K562 (cell line): ENCODE results near the gene SLC34A3. TPM values are rescaled to one million over a fixed set of nuclear protein-coding genes. Genes with fewer than 3 reads are reported as not detected.

Experiments used
- ATAC-seq: fragments of 200-7000 bp; cut with Tn5 transposase; 3 replicates; pipeline ENCODE4 v1.9.1; 2020; ENCODE audit warnings: moderate library complexity
- BruUV-seq: library from RNA; stranded (reverse); fragments of 400-500 nt; replicated peaks from 2 replicates; lab custom pipeline; 2021; lab: Mats Ljungman, UMichigan
- CTCF ChIA-PET: fragments of 300-600 bp; formaldehyde crosslinking; extraction: SDS; loops from one replicate; lab custom pipeline; 2021; ENCODE audit warnings: low intra/inter-chr PET ratio; lab: Yijun Ruan, JAX
- POLR2A ChIA-PET: fragments of 300-600, 350-650 bp; sonication (Branson Sonifier 250); formaldehyde crosslinking; extraction: SDS; loops from one replicate; lab custom pipeline; 2021; ENCODE audit warnings: antibody characterized with exemption, inconsistent platforms; lab: Yijun Ruan, JAX
- DNase-seq, 4 experiments: peaks; one replicate each; pipeline versions ENCODE4 v3.0.0 to v3.0.0-alpha.2; 2011 to 2018; ENCODE audit warnings: low spot score in 3 of 4, mixed read lengths in 3 of 4; ENCODE audit errors: extremely low read depth in 1 of 4
- FAIRE-seq: peaks from 2 replicates; lab custom pipeline; 2011; peaks lifted over from hg19 to GRCh38; lab: Jason Lieb, UNC
- H2AFZ ChIP-seq: 2 replicates; pipeline ENCODE4 v1.6.0; 2011; ENCODE audit warnings: low read depth, low read length, control low read depth, inconsistent platforms
- H3K27ac ChIP-seq: fragments of 200-600 bp; 3 replicates; pipeline ENCODE4 v1.8.0; 2011; ENCODE audit warnings: low read depth, mild to moderate bottlenecking, control low read depth, inconsistent platforms, low read length, moderate library complexity, mixed read lengths; ENCODE audit errors: extremely low read depth
- H3K27me3 ChIP-seq, 2 experiments: fragments of 300-600 bp in 1 of 2; 2 replicates in 1 of 2; 3 replicates in 1 of 2; pipeline versions ENCODE4 v1.6.0 to v1.8.0; 2011; ENCODE audit warnings: inconsistent platforms in 2 of 2, low read length in 2 of 2, mild to moderate bottlenecking in 1 of 2, mixed read lengths in 1 of 2, moderate library complexity in 1 of 2; ENCODE audit not compliant: control insufficient read depth in 2 of 2, insufficient read depth in 2 of 2
- H3K36me3 ChIP-seq: fragments of 300-600 bp; 3 replicates; pipeline ENCODE4 v1.8.0; 2011; ENCODE audit warnings: mild to moderate bottlenecking, low read length, inconsistent platforms; ENCODE audit not compliant: control insufficient read depth, insufficient read depth
- H3K4me1 ChIP-seq, 2 experiments: fragments of 200-600 bp in 1 of 2; replicated peaks in 1 of 2; 2 replicates in 1 of 2; 3 replicates in 1 of 2; pipeline versions ENCODE4 v1.5.1 to v1.8.0; 2011; ENCODE audit warnings: inconsistent platforms in 2 of 2, low read length in 2 of 2, mild to moderate bottlenecking in 1 of 2, mixed read lengths in 1 of 2, moderate library complexity in 1 of 2; ENCODE audit not compliant: control insufficient read depth in 2 of 2, insufficient read depth in 2 of 2
- H3K4me2 ChIP-seq: 2 replicates; pipeline ENCODE4 v1.6.1; 2011; ENCODE audit warnings: low read length, control low read depth, inconsistent platforms, mixed read lengths; ENCODE audit not compliant: insufficient read depth
- H3K4me3 ChIP-seq: fragments of 200-600 bp; sonication (generic), shearing (Covaris generic); 2 replicates; pipeline ENCODE4 v1.5.1; 2016; ENCODE audit warnings: control low read depth, inconsistent platforms
- H3K79me2 ChIP-seq: fragments of 200-600 bp; 3 replicates; pipeline ENCODE4 v1.8.0; 2011; ENCODE audit warnings: low read length, inconsistent platforms; ENCODE audit not compliant: control insufficient read depth, insufficient read depth
- H3K9ac ChIP-seq, 2 experiments: 2 replicates each; pipeline versions ENCODE4 v1.6.0 to v1.6.1; 2011; ENCODE audit warnings: low read depth in 2 of 2, low read length in 2 of 2, control low read depth in 1 of 2, inconsistent platforms in 1 of 2, mild to moderate bottlenecking in 1 of 2, mixed read lengths in 1 of 2; ENCODE audit not compliant: insufficient read depth in 1 of 2
- H3K9me1 ChIP-seq: one replicate; pipeline ENCODE4 v1.6.0; 2011; ENCODE audit warnings: inconsistent platforms, mild to moderate bottlenecking, low read length, moderate library complexity; ENCODE audit not compliant: control insufficient read depth, insufficient read depth
- H3K9me3 ChIP-seq: replicated peaks from 2 replicates; pipeline ENCODE4 v1.5.1; 2011; ENCODE audit warnings: low read depth, low read length, inconsistent platforms; ENCODE audit not compliant: control insufficient read depth, insufficient read depth
- H4K20me1 ChIP-seq: replicated peaks from 2 replicates; pipeline ENCODE4 v1.6.1; 2011; ENCODE audit warnings: low read length, inconsistent platforms, mixed read lengths; ENCODE audit not compliant: control insufficient read depth, insufficient read depth
- DACH1 ChIP-seq: fragments of 450-650 bp; IDR thresholded peaks from 2 replicates; pipeline ENCODE4 v1.6.1; 2018; ENCODE audit not compliant: partially characterized antibody
- DMBX1 ChIP-seq: fragments of 250-450 bp; sonication (Bioruptor Pico); IDR thresholded peaks from 2 replicates; pipeline ENCODE4 v1.8.0; 2022; ENCODE audit warnings: inconsistent platforms, mild to moderate bottlenecking, moderate library complexity, borderline replicate concordance
- POLR2G ChIP-seq: fragments of 200-400 bp; formaldehyde crosslinking; IDR thresholded peaks from 2 replicates; pipeline ENCODE4 v1.6.1; 2017; ENCODE audit warnings: low read depth, mild to moderate bottlenecking, antibody characterized with exemption, low read length, moderate library complexity
- RBFOX2 ChIP-seq: fragments of 200-400 bp; formaldehyde crosslinking; IDR thresholded peaks from 2 replicates; pipeline ENCODE4 v1.6.1; 2017; ENCODE audit warnings: low read depth, mild to moderate bottlenecking, low read length, moderate library complexity
- WGBS: fragments of 100-300 bp; shearing (Covaris generic); methylation state at CpG from one replicate; pipeline ENCODE4 v1.1.6; 2016; ENCODE audit warnings: low coverage, mixed read lengths; ENCODE audit not compliant: insufficient coverage; ENCODE audit errors: missing lambda C conversion rate; 5-methylcytosine and 5-hydroxymethylcytosine counted together
- in situ Hi-C: fragments of 300-500 bp; cut with MboI; formaldehyde crosslinking; loops from 4 replicates; pipeline ENCODE4 v1.15.0; 2018; ENCODE audit warnings: inconsistent platforms, mixed read lengths
- intact Hi-C: fragments of 100-400 bp; cut with micrococcal nuclease; formaldehyde crosslinking; loops from 2 replicates; pipeline ENCODE4 v1.14.2; 2022
- polyA plus RNA-seq, 8 experiments: library from polyadenylated mRNA; depleted of rRNA in 4 of 8; stranded (reverse) in 5 of 8; unstranded in 3 of 8; fragments of >200 nt; fragmentation: Nextera tagmentation in 2 of 8; fragmentation: Illumina TruSeq in 1 of 8; extraction: Ambion mirVana in 2 of 8; extraction: Trizol in 1 of 8; gene quantifications; 2 replicates each; pipeline versions ENCODE4 v1.2.1 to v1.2.3, GENCODE V29; 2011 to 2014; ENCODE audit warnings: inconsistent platforms in 1 of 8, missing spikeins in 1 of 8
- total RNA-seq, 7 experiments: library from RNA; depleted of rRNA in 6 of 7; stranded (reverse); fragments of >200 nt in 6 of 7; fragmentation: Illumina TruSeq in 2 of 7; extraction: Trizol in 2 of 7; gene quantifications; 2 replicates each; pipeline versions ENCODE4 v1.2.1 to v1.2.3, GENCODE V29; 2011 to 2021; ENCODE audit warnings: low replicate concordance in 1 of 7
- TF ChIP-seq, protein P1 (sequence below): sonication (generic); formaldehyde crosslinking; IDR thresholded peaks from 2 replicates; pipeline ENCODE4 v1.8.1; 2023; ENCODE audit warnings: mild to moderate bottlenecking, missing genetic modification reagents

Gene SLC34A3
- total and polyA plus RNA-seq, 9 of the 15 experiments (the other 6 are each of a cell fraction or from before 2014, with no cell fraction given) = not detected

DNA sequence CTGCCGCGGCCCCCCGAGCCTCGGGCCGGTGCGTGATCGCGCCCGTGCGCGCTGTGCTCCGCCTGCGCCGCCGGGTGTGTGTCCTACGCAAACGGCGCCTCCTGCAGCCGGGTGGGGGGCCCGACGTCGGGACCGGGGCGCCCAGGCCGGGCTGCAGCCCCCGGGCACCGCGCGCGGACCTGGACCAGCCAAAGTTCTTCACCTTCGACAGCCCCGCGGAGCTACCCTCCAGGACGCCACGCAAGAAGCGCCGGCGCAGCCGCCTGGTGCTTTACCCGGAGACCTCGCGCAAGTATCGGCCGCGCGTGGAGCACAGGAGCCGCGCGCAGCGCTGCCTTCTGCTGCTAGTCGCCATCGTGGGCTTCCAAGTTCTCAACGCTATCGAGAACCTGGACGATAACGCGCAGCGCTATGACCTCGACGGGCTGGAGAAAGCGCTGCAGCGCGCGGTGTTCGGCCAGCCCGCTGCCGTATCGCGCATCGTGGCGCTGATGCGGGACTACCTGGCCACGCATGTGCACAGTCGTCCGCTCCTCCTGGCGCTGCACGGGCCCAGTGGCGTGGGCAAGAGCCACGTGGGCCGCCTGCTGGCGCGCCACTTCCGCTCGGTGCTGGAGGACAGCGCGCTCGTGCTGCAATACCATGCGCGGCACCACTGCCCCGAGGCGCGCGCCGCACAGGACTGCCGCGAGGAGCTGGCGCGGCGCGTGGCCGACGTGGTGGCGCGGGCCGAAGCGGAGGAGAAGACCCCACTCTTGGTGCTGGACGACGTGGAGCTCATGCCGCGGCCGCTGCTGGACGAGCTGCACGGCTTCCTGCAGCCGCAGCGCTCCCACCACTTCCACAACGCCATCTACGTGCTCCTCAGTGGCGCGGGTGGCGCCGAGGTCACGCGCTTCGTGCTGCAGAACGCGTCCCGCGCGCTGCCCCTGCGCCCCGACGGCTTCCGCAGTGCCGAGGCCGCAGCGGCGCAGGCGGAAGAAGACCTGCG lies 48.3 kb downstream of the SLC34A3 start (continued):
- TF ChIP-seq DACH1 = no peak

DNA sequence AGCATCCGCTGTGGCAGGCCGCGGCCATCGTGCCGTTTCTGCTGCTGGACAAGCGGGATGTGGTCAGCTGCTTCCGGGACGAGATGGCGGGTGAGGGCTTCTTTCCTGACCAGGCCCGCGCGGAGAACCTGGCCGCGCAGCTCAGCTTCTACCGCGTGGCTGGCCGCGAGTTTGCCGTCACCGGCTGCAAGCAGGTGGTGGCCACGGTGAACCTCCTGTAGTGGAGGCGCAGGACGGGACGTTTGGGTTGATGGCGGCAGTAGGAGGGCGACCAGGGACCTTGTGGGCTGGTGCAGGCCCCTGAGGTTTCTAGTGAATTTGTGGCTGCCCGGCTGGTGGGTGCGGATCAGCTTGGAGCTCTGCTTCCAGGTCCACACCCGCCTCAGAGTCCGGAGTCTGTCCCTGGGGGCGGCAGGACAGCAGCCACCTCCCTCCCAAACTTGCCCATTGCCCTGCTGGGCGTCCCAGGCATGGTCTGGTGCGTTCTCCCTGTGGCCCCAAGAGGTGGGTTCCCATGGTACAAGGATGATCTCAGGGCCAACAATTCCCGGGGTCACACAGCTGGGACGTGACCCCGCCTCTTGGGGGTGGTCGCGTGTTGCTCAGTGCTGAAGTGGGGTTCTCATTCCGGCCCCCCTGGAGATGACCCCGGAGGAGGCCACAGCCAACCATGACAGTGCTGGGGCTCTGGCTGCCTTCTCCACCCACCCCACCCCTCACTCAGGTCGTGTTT lies 49.2 kb downstream of the SLC34A3 start:
- Histone ChIP-seq H3K9ac (peak overlapping the region in 1 of 2 experiments; percentile 45; a peak in 1 of 4 replicates), H3K36me3 (peaks cover 44% of the 10 kb centered on the region; the same call in 1 of the 3 replicates), H3K4me1 (peaks cover 17 to 70% of the 10 kb centered on the region in 2 experiments), H3K27ac (no peak overlapping the region), H2AFZ (no peak overlapping the region), H3K79me2 (peaks cover 37% of the 10 kb centered on the region), H4K20me1 (no peaks in the 10 kb centered on the region), H3K4me3 (no peak overlapping the region), H3K27me3 (no peaks in the 10 kb centered on the region), H3K9me3 (no peaks in the 10 kb centered on the region), H3K4me2 (no peak overlapping the region), H3K9me1 (no peaks in the 10 kb centered on the region)
- intact Hi-C loops = no loop called here
- POLR2A ChIA-PET = interaction anchor here (0.7 to 0.8 kb wide), 2 partner anchors 19 to 23 kb away, joined by 3 to 4 read pairs; partner anchors contain the start of gene NRARP
- DNase-seq = no peak
- in situ Hi-C loops = no loop called here
- no peak for FAIRE-seq
- no peak for ATAC-seq
- CTCF ChIA-PET = no interaction called here
- no TSS peak for BruUV-seq
- 89% methylated on average over 13 of the region's 41 CpGs for WGBS
- TF ChIP-seq DMBX1 = no peak
- 0 out of 2 replicates have a peak, but pooled peaks have one; percentile 10 for TF ChIP-seq RBFOX2
- 0 out of 2 replicates have a peak, but pooled peaks have one; percentile 9 for TF ChIP-seq POLR2G
- TF ChIP-seq, protein P1, sequence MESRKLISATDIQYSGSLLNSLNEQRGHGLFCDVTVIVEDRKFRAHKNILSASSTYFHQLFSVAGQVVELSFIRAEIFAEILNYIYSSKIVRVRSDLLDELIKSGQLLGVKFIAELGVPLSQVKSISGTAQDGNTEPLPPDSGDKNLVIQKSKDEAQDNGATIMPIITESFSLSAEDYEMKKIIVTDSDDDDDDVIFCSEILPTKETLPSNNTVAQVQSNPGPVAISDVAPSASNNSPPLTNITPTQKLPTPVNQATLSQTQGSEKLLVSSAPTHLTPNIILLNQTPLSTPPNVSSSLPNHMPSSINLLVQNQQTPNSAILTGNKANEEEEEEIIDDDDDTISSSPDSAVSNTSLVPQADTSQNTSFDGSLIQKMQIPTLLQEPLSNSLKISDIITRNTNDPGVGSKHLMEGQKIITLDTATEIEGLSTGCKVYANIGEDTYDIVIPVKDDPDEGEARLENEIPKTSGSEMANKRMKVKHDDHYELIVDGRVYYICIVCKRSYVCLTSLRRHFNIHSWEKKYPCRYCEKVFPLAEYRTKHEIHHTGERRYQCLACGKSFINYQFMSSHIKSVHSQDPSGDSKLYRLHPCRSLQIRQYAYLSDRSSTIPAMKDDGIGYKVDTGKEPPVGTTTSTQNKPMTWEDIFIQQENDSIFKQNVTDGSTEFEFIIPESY = peak; percentile 70; the same call in 1 of the 2 replicates
